ENCODE measurements around the gene FAM90A1.
A peak's percentile ranks its signal among the peaks of the same experiment; 100 is the strongest.
"Not testable (repeated sequence)": the region's sequence is repeated elsewhere in the genome, so short reads cannot be mapped to it uniquely, and the experiment has no call there.

Gene FAM90A1

GRCh38 chr12:8226992-8227731, at the start of gene FAM90A1:
Gene FAM90A1 (minus strand): TSS chr12:8227618. CDS start chr12:8224832, 2,786 bp downstream.
- not testable (repeated sequence) for H3K27me3 ChIP-seq (ENCODE audit: low read depth, low read length); H3K27ac ChIP-seq (ENCODE audit: low read length); H3K4me1 ChIP-seq (ENCODE audit: control insufficient read depth in 1 of 2, insufficient read depth in 2 of 2, low read length in 2 of 2); H3K9me3 ChIP-seq (ENCODE audit: control insufficient read depth in 1 of 2, low read length in 2 of 2); H3K36me3 ChIP-seq (ENCODE audit: control insufficient read depth in 1 of 2, insufficient read depth in 2 of 2, low read length in 2 of 2)
- peak within 1 kb of the TSS in 1 of 2 donors; percentile 40 for H3K4me3 ChIP-seq (ENCODE audit: low read depth in 1 of 2, low read length in 2 of 2)

- H3K27me3 ChIP-seq (ENCODE audit: low read depth, low read length); H3K4me3 ChIP-seq (ENCODE audit: low read depth in 1 of 2, low read length in 2 of 2); H3K4me1 ChIP-seq (ENCODE audit: control insufficient read depth in 1 of 2, insufficient read depth in 2 of 2, low read length in 2 of 2): not testable (repeated sequence)
Observed at GRCh38 chr12:8276397-8276796, 49.0 kb upstream of the FAM90A1 start.

GRCh38 chr12:8266706-8267105, 39.3 kb upstream of the FAM90A1 start:
- H3K27me3 ChIP-seq (ENCODE audit: low read depth, low read length); H3K27ac ChIP-seq (ENCODE audit: low read length); H3K9me3 ChIP-seq (ENCODE audit: control insufficient read depth in 1 of 2, low read length in 2 of 2); H3K36me3 ChIP-seq (ENCODE audit: control insufficient read depth in 1 of 2, insufficient read depth in 2 of 2, low read length in 2 of 2); H3K4me1 ChIP-seq (ENCODE audit: control insufficient read depth in 1 of 2, insufficient read depth in 2 of 2, low read length in 2 of 2); H3K4me3 ChIP-seq (ENCODE audit: low read depth in 1 of 2, low read length in 2 of 2): not testable (repeated sequence)

More at GRCh38 chr12:8276397-8276796, 49.0 kb upstream of the FAM90A1 start:
- not testable (repeated sequence) for H3K27ac ChIP-seq (ENCODE audit: low read length); H3K9me3 ChIP-seq (ENCODE audit: control insufficient read depth in 1 of 2, low read length in 2 of 2); H3K36me3 ChIP-seq (ENCODE audit: control insufficient read depth in 1 of 2, insufficient read depth in 2 of 2, low read length in 2 of 2)

GRCh38 chr12:8264236-8264635, 36.8 kb upstream of the FAM90A1 start:
- H3K9me3 ChIP-seq (ENCODE audit: control insufficient read depth in 1 of 2, low read length in 2 of 2); H3K27me3 ChIP-seq (ENCODE audit: low read depth, low read length); H3K4me3 ChIP-seq (ENCODE audit: low read depth in 1 of 2, low read length in 2 of 2); H3K36me3 ChIP-seq (ENCODE audit: control insufficient read depth in 1 of 2, insufficient read depth in 2 of 2, low read length in 2 of 2); H3K4me1 ChIP-seq (ENCODE audit: control insufficient read depth in 1 of 2, insufficient read depth in 2 of 2, low read length in 2 of 2); H3K27ac ChIP-seq (ENCODE audit: low read length): not testable (repeated sequence)

GRCh38 chr12:8261111-8261554, 33.7 kb upstream of the FAM90A1 start:
- H3K36me3 ChIP-seq (ENCODE audit: control insufficient read depth in 1 of 2, insufficient read depth in 2 of 2, low read length in 2 of 2); H3K9me3 ChIP-seq (ENCODE audit: control insufficient read depth in 1 of 2, low read length in 2 of 2); H3K4me3 ChIP-seq (ENCODE audit: low read depth in 1 of 2, low read length in 2 of 2); H3K27ac ChIP-seq (ENCODE audit: low read length); H3K27me3 ChIP-seq (ENCODE audit: low read depth, low read length); H3K4me1 ChIP-seq (ENCODE audit: control insufficient read depth in 1 of 2, insufficient read depth in 2 of 2, low read length in 2 of 2): not testable (repeated sequence)

- H3K27me3 ChIP-seq (ENCODE audit: low read depth, low read length); H3K4me3 ChIP-seq (ENCODE audit: low read depth in 1 of 2, low read length in 2 of 2); H3K9me3 ChIP-seq (ENCODE audit: control insufficient read depth in 1 of 2, low read length in 2 of 2); H3K36me3 ChIP-seq (ENCODE audit: control insufficient read depth in 1 of 2, insufficient read depth in 2 of 2, low read length in 2 of 2); H3K27ac ChIP-seq (ENCODE audit: low read length); H3K4me1 ChIP-seq (ENCODE audit: control insufficient read depth in 1 of 2, insufficient read depth in 2 of 2, low read length in 2 of 2): not testable (repeated sequence)
Observed at GRCh38 chr12:8256356-8256755, 28.9 kb upstream of the FAM90A1 start.

GRCh38 chr12:8254705-8255104, 27.3 kb upstream of the FAM90A1 start:
- not testable (repeated sequence) for H3K36me3 ChIP-seq (ENCODE audit: control insufficient read depth in 1 of 2, insufficient read depth in 2 of 2, low read length in 2 of 2)

GRCh38 chr12:8252056-8252818, 24.8 kb upstream of the FAM90A1 start:
- not testable (repeated sequence) for H3K9me3 ChIP-seq (ENCODE audit: control insufficient read depth in 1 of 2, low read length in 2 of 2)

More at GRCh38 chr12:8254705-8255104, 27.3 kb upstream of the FAM90A1 start:
- H3K4me3 ChIP-seq (ENCODE audit: low read depth in 1 of 2, low read length in 2 of 2); H3K4me1 ChIP-seq (ENCODE audit: control insufficient read depth in 1 of 2, insufficient read depth in 2 of 2, low read length in 2 of 2); H3K27me3 ChIP-seq (ENCODE audit: low read depth, low read length); H3K9me3 ChIP-seq (ENCODE audit: control insufficient read depth in 1 of 2, low read length in 2 of 2); H3K27ac ChIP-seq (ENCODE audit: low read length): not testable (repeated sequence)

GRCh38 chr12:8251616-8252015, 24.2 kb upstream of the FAM90A1 start:
- not testable (repeated sequence) for H3K36me3 ChIP-seq (ENCODE audit: control insufficient read depth in 1 of 2, insufficient read depth in 2 of 2, low read length in 2 of 2); H3K27me3 ChIP-seq (ENCODE audit: low read depth, low read length); H3K9me3 ChIP-seq (ENCODE audit: control insufficient read depth in 1 of 2, low read length in 2 of 2); H3K4me3 ChIP-seq (ENCODE audit: low read depth in 1 of 2, low read length in 2 of 2); H3K27ac ChIP-seq (ENCODE audit: low read length); H3K4me1 ChIP-seq (ENCODE audit: control insufficient read depth in 1 of 2, insufficient read depth in 2 of 2, low read length in 2 of 2)

More at GRCh38 chr12:8252056-8252818, 24.8 kb upstream of the FAM90A1 start:
- not testable (repeated sequence) for H3K4me3 ChIP-seq (ENCODE audit: low read depth in 1 of 2, low read length in 2 of 2); H3K4me1 ChIP-seq (ENCODE audit: control insufficient read depth in 1 of 2, insufficient read depth in 2 of 2, low read length in 2 of 2); H3K36me3 ChIP-seq (ENCODE audit: control insufficient read depth in 1 of 2, insufficient read depth in 2 of 2, low read length in 2 of 2); H3K27ac ChIP-seq (ENCODE audit: low read length); H3K27me3 ChIP-seq (ENCODE audit: low read depth, low read length)

GRCh38 chr12:8246941-8247535, 19.6 kb upstream of the FAM90A1 start:
- H3K27ac ChIP-seq (ENCODE audit: low read length); H3K36me3 ChIP-seq (ENCODE audit: control insufficient read depth in 1 of 2, insufficient read depth in 2 of 2, low read length in 2 of 2); H3K4me3 ChIP-seq (ENCODE audit: low read depth in 1 of 2, low read length in 2 of 2); H3K9me3 ChIP-seq (ENCODE audit: control insufficient read depth in 1 of 2, low read length in 2 of 2); H3K4me1 ChIP-seq (ENCODE audit: control insufficient read depth in 1 of 2, insufficient read depth in 2 of 2, low read length in 2 of 2); H3K27me3 ChIP-seq (ENCODE audit: low read depth, low read length): not testable (repeated sequence)

GRCh38 chr12:8243682-8244161, 16.3 kb upstream of the FAM90A1 start:
- H3K27ac ChIP-seq (ENCODE audit: low read length); H3K9me3 ChIP-seq (ENCODE audit: control insufficient read depth in 1 of 2, low read length in 2 of 2); H3K4me1 ChIP-seq (ENCODE audit: control insufficient read depth in 1 of 2, insufficient read depth in 2 of 2, low read length in 2 of 2); H3K36me3 ChIP-seq (ENCODE audit: control insufficient read depth in 1 of 2, insufficient read depth in 2 of 2, low read length in 2 of 2); H3K27me3 ChIP-seq (ENCODE audit: low read depth, low read length): not testable (repeated sequence)
- H3K4me3 ChIP-seq (ENCODE audit: low read depth in 1 of 2, low read length in 2 of 2): peak overlapping the region; percentile 37 to 71
